ENCODE measurements around the gene ZMYM1.
"Not testable (repeated sequence)": the region's sequence is repeated elsewhere in the genome, so short reads cannot be mapped to it uniquely, and the experiment has no call there.

The ZMYM1 gene

GRCh38 chr1:35115459-35116383, 36.5 kb downstream of the ZMYM1 start:
- H3K4me1 Mint-ChIP-seq (ENCODE audit: low read depth): peaks cover 11% of the 10 kb centered on the region
- DNase-seq: no peak
- peaks cover 9% of the 10 kb centered on the region for H3K27me3 Mint-ChIP-seq
- H3K9me3 Mint-ChIP-seq: no peaks in the 10 kb centered on the region
- H3K36me3 Mint-ChIP-seq (ENCODE audit: low read depth): peaks cover 16% of the 10 kb centered on the region
- no peak overlapping the region for H3K4me3 Mint-ChIP-seq
- H3K27ac Mint-ChIP-seq: no peak overlapping the region

DNA sequence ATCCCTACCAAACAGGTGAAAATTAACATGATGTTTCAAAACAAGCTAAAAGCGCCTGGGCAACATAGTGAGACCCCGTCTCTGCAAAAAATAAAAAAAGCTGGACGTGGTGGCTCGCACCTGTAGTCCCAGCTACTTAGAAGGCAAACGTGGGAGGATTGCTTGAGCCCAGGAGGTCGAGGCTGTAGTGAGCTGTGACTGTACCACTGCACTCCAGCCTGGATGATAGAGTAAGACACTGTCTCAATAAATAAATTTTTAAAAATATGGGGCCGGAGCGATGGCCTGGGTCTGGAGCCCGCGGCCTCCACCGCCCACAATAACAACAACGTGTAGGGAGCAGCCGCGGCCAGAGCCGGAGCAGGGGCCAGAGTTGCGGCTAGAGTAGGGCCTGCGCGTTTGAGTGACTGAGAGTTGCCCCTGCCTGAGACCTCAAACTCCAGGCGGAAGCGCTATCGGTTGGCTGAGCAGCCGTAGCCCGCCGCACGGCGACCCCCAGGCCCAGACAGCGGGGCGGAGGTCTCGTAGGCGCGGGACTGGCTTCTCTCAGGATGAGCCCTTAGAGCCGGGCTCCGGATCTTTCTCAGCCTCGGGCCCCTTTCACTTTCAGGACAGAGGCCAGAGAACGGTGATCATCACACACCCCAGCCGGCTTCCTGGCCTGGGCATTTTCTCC, 41.4 kb downstream of the ZMYM1 start:
- H3K27ac Mint-ChIP-seq: no peak overlapping the region
- peaks cover 11% of the 10 kb centered on the region for H3K4me1 Mint-ChIP-seq (ENCODE audit: low read depth)
- peak overlapping the region; percentile 60 for H3K4me3 Mint-ChIP-seq
- H3K27me3 Mint-ChIP-seq: peaks cover 13% of the 10 kb centered on the region
- H3K9me3 Mint-ChIP-seq: peaks cover 3% of the 10 kb centered on the region
- no peaks in the 10 kb centered on the region for H3K36me3 Mint-ChIP-seq (ENCODE audit: low read depth)
- DNase-seq: peak; percentile 33

- no peak overlapping the region for H3K27ac Mint-ChIP-seq
- peaks cover 13% of the 10 kb centered on the region for H3K27me3 Mint-ChIP-seq
- no peak overlapping the region for H3K4me3 Mint-ChIP-seq
- peaks cover 9% of the 10 kb centered on the region for H3K4me1 Mint-ChIP-seq (ENCODE audit: low read depth)
- H3K36me3 Mint-ChIP-seq (ENCODE audit: low read depth): peaks cover 2% of the 10 kb centered on the region
- DNase-seq: no peak
- H3K9me3 Mint-ChIP-seq: peaks cover 6% of the 10 kb centered on the region
These were observed 43.1 kb downstream of the ZMYM1 start for GRCh38 chr1:35122311-35122710.

GRCh38 chr1:35126546-35126945, 47.4 kb downstream of the ZMYM1 start:
- peaks cover 9% of the 10 kb centered on the region for H3K9me3 Mint-ChIP-seq
- H3K4me1 Mint-ChIP-seq (ENCODE audit: low read depth): peaks cover 1% of the 10 kb centered on the region
- H3K27me3 Mint-ChIP-seq: peaks cover 3% of the 10 kb centered on the region
- no peak overlapping the region for H3K4me3 Mint-ChIP-seq
- no peak for DNase-seq
- H3K27ac Mint-ChIP-seq: no peak overlapping the region
- peaks cover 2% of the 10 kb centered on the region for H3K36me3 Mint-ChIP-seq (ENCODE audit: low read depth)

DNA sequence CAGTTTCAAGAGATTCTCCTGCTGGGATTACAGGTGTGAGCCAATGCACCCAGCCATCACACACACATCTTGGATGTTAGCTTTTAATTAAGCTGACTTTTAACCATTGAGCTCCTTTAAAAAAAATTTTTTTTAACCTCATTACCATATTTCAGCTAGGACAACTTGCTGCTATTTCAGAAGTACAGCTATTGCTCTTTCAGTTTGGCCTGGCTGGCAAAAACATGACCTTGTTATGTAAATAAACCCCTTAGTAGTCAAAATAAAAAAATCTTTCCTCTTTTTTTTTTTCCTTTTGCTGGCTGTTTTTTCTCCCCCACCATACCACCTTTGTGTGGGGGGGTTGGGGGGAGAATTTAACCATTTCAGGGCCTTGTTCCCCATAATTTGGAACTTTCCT, 49.9 kb downstream of the ZMYM1 start:
- H3K4me1 Mint-ChIP-seq (ENCODE audit: low read depth): no peaks in the 10 kb centered on the region
- H3K36me3 Mint-ChIP-seq (ENCODE audit: low read depth): peaks cover 2% of the 10 kb centered on the region
- no peak overlapping the region for H3K4me3 Mint-ChIP-seq
- no peak for DNase-seq
- H3K27me3 Mint-ChIP-seq: no peaks in the 10 kb centered on the region
- H3K27ac Mint-ChIP-seq: no peak overlapping the region
- peaks cover 9% of the 10 kb centered on the region for H3K9me3 Mint-ChIP-seq

- no peaks in the 10 kb centered on the region for H3K4me1 Mint-ChIP-seq (ENCODE audit: low read depth)
- no peak overlapping the region for H3K4me3 Mint-ChIP-seq
- no peaks in the 10 kb centered on the region for H3K9me3 Mint-ChIP-seq
- no peak for DNase-seq
- no peaks in the 10 kb centered on the region for H3K27me3 Mint-ChIP-seq
- no peaks in the 10 kb centered on the region for H3K36me3 Mint-ChIP-seq (ENCODE audit: low read depth)
- H3K27ac Mint-ChIP-seq: no peak overlapping the region
These were observed 57.6 kb downstream of the ZMYM1 start for GRCh38 chr1:35136780-35137179.

- not testable (repeated sequence) for H3K9me3 Mint-ChIP-seq; H3K27me3 Mint-ChIP-seq; DNase-seq; H3K36me3 Mint-ChIP-seq (ENCODE audit: low read depth); H3K27ac Mint-ChIP-seq; H3K4me3 Mint-ChIP-seq; H3K4me1 Mint-ChIP-seq (ENCODE audit: low read depth)
These were observed 58.4 kb downstream of the ZMYM1 start for GRCh38 chr1:35137590-35137989.

GRCh38 chr1:35142294-35142693, 63.1 kb downstream of the ZMYM1 start:
- H3K4me3 Mint-ChIP-seq; H3K27me3 Mint-ChIP-seq; DNase-seq; H3K27ac Mint-ChIP-seq; H3K36me3 Mint-ChIP-seq (ENCODE audit: low read depth); H3K9me3 Mint-ChIP-seq: not testable (repeated sequence)
- peaks cover 12% of the 10 kb centered on the region for H3K4me1 Mint-ChIP-seq (ENCODE audit: low read depth)

DNA sequence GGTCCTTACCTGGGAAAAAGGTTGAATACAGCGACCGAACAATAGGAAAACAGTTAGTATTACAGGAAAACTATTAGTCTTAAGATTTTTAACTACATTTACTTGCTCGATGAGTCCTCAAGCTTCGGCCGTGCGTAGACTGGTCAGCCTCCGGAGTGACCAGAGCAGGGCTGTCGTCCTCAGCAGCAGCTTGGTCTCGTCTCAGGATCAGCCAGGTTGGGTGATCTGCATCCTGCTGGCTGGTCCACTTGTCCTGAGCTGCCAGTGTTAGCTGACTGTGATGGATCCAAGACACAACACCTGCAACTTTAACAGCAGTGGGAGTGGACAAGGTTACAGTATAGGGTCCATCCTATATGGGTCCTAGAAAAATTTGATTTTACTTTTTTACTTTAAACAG, 63.5 kb downstream of the ZMYM1 start:
- H3K27me3 Mint-ChIP-seq; H3K27ac Mint-ChIP-seq; H3K9me3 Mint-ChIP-seq; DNase-seq; H3K36me3 Mint-ChIP-seq (ENCODE audit: low read depth); H3K4me3 Mint-ChIP-seq: not testable (repeated sequence)
- H3K4me1 Mint-ChIP-seq (ENCODE audit: low read depth): peaks cover 12% of the 10 kb centered on the region

GRCh38 chr1:35143737-35144508, 64.7 kb downstream of the ZMYM1 start:
- Mint-ChIP-seq H3K4me3 (no peak overlapping the region), H3K27ac (no peak overlapping the region), H3K36me3 (ENCODE audit: low read depth) (no peaks in the 10 kb centered on the region), H3K27me3 (no peaks in the 10 kb centered on the region), H3K9me3 (no peaks in the 10 kb centered on the region), H3K4me1 (ENCODE audit: low read depth) (peaks cover 12% of the 10 kb centered on the region)
- DNase-seq: no peak

GRCh38 chr1:35145892-35146549, 66.8 kb downstream of the ZMYM1 start:
- peaks cover 12% of the 10 kb centered on the region for H3K4me1 Mint-ChIP-seq (ENCODE audit: low read depth)
- peak; percentile 35 for DNase-seq
- not testable (repeated sequence) for H3K4me3 Mint-ChIP-seq; H3K27ac Mint-ChIP-seq; H3K36me3 Mint-ChIP-seq (ENCODE audit: low read depth); H3K9me3 Mint-ChIP-seq; H3K27me3 Mint-ChIP-seq

DNA sequence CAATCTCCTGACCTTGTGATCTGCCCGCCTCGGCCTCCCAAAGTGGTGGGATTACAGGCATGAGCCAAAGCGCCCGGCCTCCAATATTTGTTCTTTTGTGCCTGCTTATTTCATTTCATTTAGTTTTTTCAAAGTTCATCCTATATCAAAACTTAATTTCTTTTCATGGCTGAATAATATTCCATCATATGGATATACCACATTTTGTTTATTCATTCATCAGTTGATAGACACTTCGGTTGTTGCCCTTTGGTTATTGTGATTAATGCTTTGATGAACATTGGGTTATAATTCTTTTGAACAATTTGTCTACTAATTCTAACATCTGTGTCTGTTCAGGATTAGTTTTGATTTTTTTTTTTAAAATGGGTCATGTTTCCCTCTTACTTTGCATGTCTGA, 72.0 kb downstream of the ZMYM1 start:
- no peak for DNase-seq
- H3K36me3 Mint-ChIP-seq (ENCODE audit: low read depth): no peaks in the 10 kb centered on the region
- no peak overlapping the region for H3K4me3 Mint-ChIP-seq
- H3K27ac Mint-ChIP-seq: no peak overlapping the region
- H3K4me1 Mint-ChIP-seq (ENCODE audit: low read depth): peaks cover 9% of the 10 kb centered on the region
- no peaks in the 10 kb centered on the region for H3K27me3 Mint-ChIP-seq
- no peaks in the 10 kb centered on the region for H3K9me3 Mint-ChIP-seq

GRCh38 chr1:35164893-35165292, 85.7 kb downstream of the ZMYM1 start:
- no peak overlapping the region for H3K27ac Mint-ChIP-seq
- H3K9me3 Mint-ChIP-seq: peaks cover 8% of the 10 kb centered on the region
- no peak for DNase-seq
- no peaks in the 10 kb centered on the region for H3K27me3 Mint-ChIP-seq
- H3K4me1 Mint-ChIP-seq (ENCODE audit: low read depth): peaks cover 1% of the 10 kb centered on the region
- H3K36me3 Mint-ChIP-seq (ENCODE audit: low read depth): no peaks in the 10 kb centered on the region
- no peak overlapping the region for H3K4me3 Mint-ChIP-seq

Data from activated T-cell treated with anti-CD3 and anti-CD28 coated beads, Interleukin-2, amount 50 U/mL, for 24 hours (primary cell).